ENCODE results near the gene DGKZ. TPM values are rescaled to one million over a fixed set of nuclear protein-coding genes. Genes with fewer than 3 reads are reported as not detected.
A peak's percentile ranks its signal among the peaks of the same experiment; 100 is the strongest.
"Not testable (repeated sequence)": the region's sequence is repeated elsewhere in the genome, so short reads cannot be mapped to it uniquely, and the experiment has no call there.

DGKZ gene
- total RNA-seq, 1 donor from 2014 or later = 46.8 TPM

DNA sequence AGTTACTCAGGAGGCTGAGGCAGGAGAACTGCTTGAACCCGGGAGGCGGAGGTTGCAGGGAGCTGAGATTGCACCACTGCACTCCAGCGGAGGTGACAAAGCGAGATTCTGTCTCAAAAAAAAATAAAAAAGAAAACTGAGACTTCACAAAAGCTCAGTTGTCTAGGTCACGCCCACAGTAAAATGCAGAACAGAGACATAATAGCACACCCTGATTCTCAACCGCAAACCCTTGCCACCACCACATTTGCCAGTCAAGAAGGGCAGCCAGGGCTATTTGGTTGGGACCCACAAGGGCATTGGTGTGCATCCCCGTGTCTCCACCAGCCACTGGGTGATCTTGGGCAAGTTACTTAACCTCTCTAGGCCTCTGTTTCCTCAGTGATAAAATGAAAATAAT is 44.4 kb upstream of the DGKZ start:
- Mint-ChIP-seq H3K36me3 (ENCODE audit: low read depth) (peaks cover 22% of the 10 kb centered on the region), H3K4me1 (ENCODE audit: low read depth) (peaks cover 28% of the 10 kb centered on the region), H3K27me3 (ENCODE audit: low read depth) (no peaks in the 10 kb centered on the region), H3K4me3 (ENCODE audit: unreplicated experiment) (no peak overlapping the region), H3K9me3 (ENCODE audit: low read depth) (no peaks in the 10 kb centered on the region), H3K27ac (ENCODE audit: unreplicated experiment) (no peak overlapping the region)
- TF ChIP-seq, protein P1, sequence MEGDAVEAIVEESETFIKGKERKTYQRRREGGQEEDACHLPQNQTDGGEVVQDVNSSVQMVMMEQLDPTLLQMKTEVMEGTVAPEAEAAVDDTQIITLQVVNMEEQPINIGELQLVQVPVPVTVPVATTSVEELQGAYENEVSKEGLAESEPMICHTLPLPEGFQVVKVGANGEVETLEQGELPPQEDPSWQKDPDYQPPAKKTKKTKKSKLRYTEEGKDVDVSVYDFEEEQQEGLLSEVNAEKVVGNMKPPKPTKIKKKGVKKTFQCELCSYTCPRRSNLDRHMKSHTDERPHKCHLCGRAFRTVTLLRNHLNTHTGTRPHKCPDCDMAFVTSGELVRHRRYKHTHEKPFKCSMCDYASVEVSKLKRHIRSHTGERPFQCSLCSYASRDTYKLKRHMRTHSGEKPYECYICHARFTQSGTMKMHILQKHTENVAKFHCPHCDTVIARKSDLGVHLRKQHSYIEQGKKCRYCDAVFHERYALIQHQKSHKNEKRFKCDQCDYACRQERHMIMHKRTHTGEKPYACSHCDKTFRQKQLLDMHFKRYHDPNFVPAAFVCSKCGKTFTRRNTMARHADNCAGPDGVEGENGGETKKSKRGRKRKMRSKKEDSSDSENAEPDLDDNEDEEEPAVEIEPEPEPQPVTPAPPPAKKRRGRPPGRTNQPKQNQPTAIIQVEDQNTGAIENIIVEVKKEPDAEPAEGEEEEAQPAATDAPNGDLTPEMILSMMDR (IDR thresholded peaks at IDR 0.05) = no peak
- DNase-seq (ENCODE audit: low spot score) = no peak

DNA sequence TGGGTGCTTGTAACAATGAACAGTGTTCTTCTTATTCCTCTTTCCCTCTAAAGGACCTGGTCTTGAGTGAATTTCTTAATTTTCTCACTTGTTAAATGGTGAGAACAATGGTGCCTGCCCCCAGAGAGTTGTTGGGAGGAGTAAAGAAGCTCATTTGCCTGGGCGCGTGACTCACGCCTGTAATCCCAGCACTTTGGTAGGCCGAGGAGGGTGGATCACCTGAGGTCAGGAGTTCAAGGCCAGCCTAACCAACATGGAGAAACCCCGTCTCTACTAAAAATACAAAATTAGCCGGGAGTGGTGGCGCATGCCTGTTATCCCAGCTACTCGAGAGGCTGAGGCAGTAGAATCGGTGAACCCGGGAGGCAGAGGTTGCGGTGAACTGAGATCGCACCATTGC is 43.2 kb upstream of the DGKZ start:
- H3K27ac Mint-ChIP-seq (ENCODE audit: unreplicated experiment); H3K27me3 Mint-ChIP-seq (ENCODE audit: low read depth); H3K4me3 Mint-ChIP-seq (ENCODE audit: unreplicated experiment); DNase-seq (ENCODE audit: low spot score); H3K9me3 Mint-ChIP-seq (ENCODE audit: low read depth): not testable (repeated sequence)
- Mint-ChIP-seq H3K36me3 (ENCODE audit: low read depth) (peaks cover 22% of the 10 kb centered on the region), H3K4me1 (ENCODE audit: low read depth) (peaks cover 22% of the 10 kb centered on the region)

DNA sequence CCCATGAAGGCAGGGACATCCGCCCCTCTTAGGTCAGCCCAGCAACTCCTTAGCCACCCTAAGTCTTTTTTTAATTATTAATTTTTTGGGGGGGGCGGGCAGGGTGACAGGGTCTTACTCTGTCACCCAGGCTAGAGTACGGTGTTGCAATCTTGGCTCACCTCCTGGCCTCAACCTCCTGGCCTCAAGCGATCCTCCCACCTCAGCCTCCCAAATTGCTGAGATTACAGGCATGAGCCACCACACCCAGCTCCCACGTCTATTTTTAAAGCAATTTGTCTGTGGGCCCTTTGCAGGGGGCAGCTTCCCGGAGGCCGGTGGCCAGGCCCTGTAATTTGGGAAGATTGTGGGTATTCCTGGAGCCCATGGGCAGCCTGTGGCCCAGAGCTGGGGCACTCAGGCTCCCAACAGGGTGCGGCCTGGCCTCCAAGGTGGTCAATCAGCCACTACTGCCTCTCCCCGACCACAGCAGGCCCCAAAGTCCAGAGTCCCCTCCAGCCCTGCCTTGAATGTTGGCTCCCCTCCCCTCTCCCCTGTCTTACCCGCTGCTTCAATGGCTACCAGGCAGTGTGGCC is 42.6 kb upstream of the DGKZ start:
- peak overlapping the region; percentile 41 for H3K27ac Mint-ChIP-seq (ENCODE audit: unreplicated experiment)
- no peaks in the 10 kb centered on the region for H3K9me3 Mint-ChIP-seq (ENCODE audit: low read depth)
- no peak overlapping the region for H3K4me3 Mint-ChIP-seq (ENCODE audit: unreplicated experiment)
- DNase-seq (ENCODE audit: low spot score) = no peak
- peaks cover 21% of the 10 kb centered on the region for H3K36me3 Mint-ChIP-seq (ENCODE audit: low read depth)
- H3K27me3 Mint-ChIP-seq (ENCODE audit: low read depth) = no peaks in the 10 kb centered on the region
- TF ChIP-seq, protein P1 (IDR thresholded peaks at IDR 0.05) = no peak
- H3K4me1 Mint-ChIP-seq (ENCODE audit: low read depth) = peaks cover 22% of the 10 kb centered on the region

DNA sequence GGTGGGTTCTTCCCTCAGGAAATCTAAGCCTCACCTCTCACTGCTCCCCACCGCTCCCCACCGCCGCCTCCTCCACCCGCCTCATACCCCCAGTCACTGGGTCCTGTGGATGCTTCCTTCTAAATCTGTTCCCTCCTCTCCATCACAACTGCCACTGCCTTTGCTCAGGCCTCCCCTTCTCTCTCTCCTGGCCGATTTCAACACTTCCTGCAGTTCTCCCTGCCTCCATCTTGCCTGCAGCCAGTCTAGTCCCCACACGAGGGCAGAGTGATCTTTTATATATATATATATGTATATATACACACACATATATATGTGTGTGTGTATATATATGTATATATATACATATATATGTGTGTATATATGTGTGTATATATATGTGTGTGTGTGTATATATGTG is 42.0 kb upstream of the DGKZ start:
- no peaks in the 10 kb centered on the region for H3K27me3 Mint-ChIP-seq (ENCODE audit: low read depth)
- TF ChIP-seq, protein P1 (IDR thresholded peaks at IDR 0.05) = peak; percentile 42
- H3K27ac Mint-ChIP-seq (ENCODE audit: unreplicated experiment) = peak overlapping the region; percentile 37
- H3K4me1 Mint-ChIP-seq (ENCODE audit: low read depth) = peaks cover 24% of the 10 kb centered on the region
- no peaks in the 10 kb centered on the region for H3K9me3 Mint-ChIP-seq (ENCODE audit: low read depth)
- peaks cover 25% of the 10 kb centered on the region for H3K36me3 Mint-ChIP-seq (ENCODE audit: low read depth)
- no peak overlapping the region for H3K4me3 Mint-ChIP-seq (ENCODE audit: unreplicated experiment)
- no peak for DNase-seq (ENCODE audit: low spot score)

DNA sequence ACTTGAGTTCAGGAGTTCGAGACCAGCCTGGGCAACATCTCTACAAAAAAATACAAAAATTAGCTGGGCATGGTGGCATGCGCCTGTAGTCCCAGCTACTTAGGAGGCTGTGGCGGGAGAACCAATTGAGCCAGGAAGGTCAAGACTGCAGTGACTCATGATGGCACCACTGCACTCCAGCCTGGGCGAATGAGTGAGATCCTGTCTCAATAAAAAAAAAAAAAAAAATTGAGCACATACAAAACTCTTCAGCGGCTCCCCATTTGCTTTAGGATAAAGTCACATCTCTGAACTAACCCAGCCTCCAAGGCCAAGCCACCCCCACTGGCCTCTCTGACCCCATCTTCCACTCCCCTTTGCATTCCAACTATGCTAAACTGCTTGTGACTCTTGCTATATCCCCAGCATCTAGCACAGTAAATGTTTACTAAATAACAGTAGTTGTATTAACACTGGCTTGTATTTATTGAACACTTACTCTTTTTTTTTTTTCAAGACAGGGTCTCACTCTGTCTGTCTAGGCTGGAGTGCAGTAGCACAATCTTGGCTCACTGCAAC is 40.9 kb upstream of the DGKZ start:
- H3K4me3 Mint-ChIP-seq (ENCODE audit: unreplicated experiment) = no peak overlapping the region
- peak overlapping the region; percentile 4 for H3K27ac Mint-ChIP-seq (ENCODE audit: unreplicated experiment)
- DNase-seq (ENCODE audit: low spot score) = no peak
- no peaks in the 10 kb centered on the region for H3K9me3 Mint-ChIP-seq (ENCODE audit: low read depth)
- no peaks in the 10 kb centered on the region for H3K27me3 Mint-ChIP-seq (ENCODE audit: low read depth)
- H3K4me1 Mint-ChIP-seq (ENCODE audit: low read depth) = peaks cover 24% of the 10 kb centered on the region
- TF ChIP-seq, protein P1 (IDR thresholded peaks at IDR 0.05) = no peak
- H3K36me3 Mint-ChIP-seq (ENCODE audit: low read depth) = peaks cover 22% of the 10 kb centered on the region

DNA sequence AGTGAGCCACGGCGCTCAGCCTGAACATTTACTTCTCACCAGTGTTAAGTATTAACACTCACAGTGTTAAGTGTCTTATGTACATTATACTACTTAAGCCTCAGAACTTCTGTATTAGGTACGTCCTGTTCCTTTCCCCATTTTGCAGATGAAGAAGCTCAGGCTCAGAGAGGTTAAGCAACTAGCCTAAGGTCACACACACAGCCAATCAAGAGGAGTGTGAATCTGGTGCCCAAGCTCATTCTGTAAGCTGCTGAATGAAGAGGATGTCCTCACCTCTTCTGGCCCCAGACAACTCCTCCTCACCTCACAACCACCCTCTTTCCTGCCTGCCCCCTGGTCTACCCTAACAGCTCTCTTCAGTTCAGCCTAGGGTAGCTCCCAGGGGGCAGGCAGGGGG is 39.9 kb upstream of the DGKZ start:
- H3K27me3 Mint-ChIP-seq (ENCODE audit: low read depth) = no peaks in the 10 kb centered on the region
- no peak overlapping the region for H3K4me3 Mint-ChIP-seq (ENCODE audit: unreplicated experiment)
- H3K4me1 Mint-ChIP-seq (ENCODE audit: low read depth) = peaks cover 24% of the 10 kb centered on the region
- TF ChIP-seq, protein P1 (IDR thresholded peaks at IDR 0.05) = no peak
- H3K9me3 Mint-ChIP-seq (ENCODE audit: low read depth) = no peaks in the 10 kb centered on the region
- H3K27ac Mint-ChIP-seq (ENCODE audit: unreplicated experiment) = no peak overlapping the region
- peaks cover 23% of the 10 kb centered on the region for H3K36me3 Mint-ChIP-seq (ENCODE audit: low read depth)
- no peak for DNase-seq (ENCODE audit: low spot score)

Data from chondrocyte (in vitro differentiated cells).